ENCODE data around the gene PPP1R18. TPM values are rescaled to one million over a fixed set of nuclear protein-coding genes. Genes with fewer than 3 reads are reported as not detected.

PPP1R18 gene
- total and polyA plus RNA-seq, 2 of the 4 experiments (the other 2 are of a cell fraction), result 31.9 to 134 TPM

GRCh38 chr6:30717129-30717844, 30.8 kb upstream of the PPP1R18 start, which contains the start of gene MDC1:
Gene MDC1, minus strand, starts transcription at chr6:30717281. Its CDS starts 2,106 bp downstream, at chr6:30715175.
- peak within 1 kb of the TSS; percentile 83 for H3K14ac ChIP-seq (replicated peaks; ENCODE audit: low read depth, low read length)
- dilution Hi-C loops (cut with HindIII; ENCODE audit: low sequenced_read_pairs, unreplicated experiment), result no loop called here
- peaks cover 17% of the 10 kb centered on the region for H3K36me3 ChIP-seq (ENCODE audit: control insufficient read depth, insufficient read depth, low read length)
- peak; percentile 77 for ATAC-seq (ENCODE audit: low read depth)
- peak within 1 kb of the TSS; percentile 97 for H4K91ac ChIP-seq (ENCODE audit: insufficient read depth, low read depth, low read length)
- peak within 1 kb of the TSS; percentile 78 for H3K27ac ChIP-seq (ENCODE audit: insufficient read depth, low read length)
- H3K9ac ChIP-seq (ENCODE audit: low read depth, low read length), result peak within 1 kb of the TSS; percentile 76
- H2BK15ac ChIP-seq (ENCODE audit: low read depth, low read length), result peak within 1 kb of the TSS; percentile 59
- H3K4me3 ChIP-seq (ENCODE audit: insufficient read depth, low read depth, low read length), result peak within 1 kb of the TSS; percentile 61
- peak within 1 kb of the TSS; percentile 50 for H2BK120ac ChIP-seq (ENCODE audit: low read depth, low read length)
- H4K8ac ChIP-seq (ENCODE audit: low read depth in 2 of 2, low read length in 2 of 2), result peak within 1 kb of the TSS; percentile 84 to 96
- H3K9me1 ChIP-seq (ENCODE audit: insufficient read depth, low read length), result peaks cover 5% of the 10 kb centered on the region
- H3K4ac ChIP-seq (ENCODE audit: low read depth, low read length), result peak within 1 kb of the TSS; percentile 92
- in situ Hi-C loops (cut with MboI; ENCODE audit: low sequenced_read_pairs), result no loop called here
- H3K4me1 ChIP-seq (ENCODE audit: control insufficient read depth, insufficient read depth, low read length), result peaks cover 4% of the 10 kb centered on the region; the same call in 1 of the 2 replicates
- peaks cover 15 to 41% of the 10 kb centered on the region in 2 experiments for H3K79me1 ChIP-seq (ENCODE audit: low read depth in 1 of 2, low read length in 2 of 2)
- H3K56ac ChIP-seq (ENCODE audit: extremely low read depth, insufficient read depth, low read length), result peak within 1 kb of the TSS; percentile 96
- H2AFZ ChIP-seq (replicated peaks; ENCODE audit: low read length, poor library complexity), result peak within 1 kb of the TSS; percentile 95
- H3K4me2 ChIP-seq (ENCODE audit: low read depth, low read length), result peak within 1 kb of the TSS; percentile 90
- BruUV-seq (replicated peaks), result no TSS peak
- POLR2A ChIA-PET (ENCODE audit: unreplicated experiment), result interaction anchor here (0.6 kb wide), 1 partner anchor 146 kb away, joined by 3 read pairs; the partner anchor contains the start of gene ABCF1
- CTCF ChIA-PET, result no interaction called here
- H2BK5ac ChIP-seq (ENCODE audit: low read depth, low read length, poor library complexity, severe bottlenecking), result peak within 1 kb of the TSS; percentile 91
- H3K23ac ChIP-seq (ENCODE audit: low read depth, low read length), result peak within 1 kb of the TSS; percentile 84
- DNase-seq, result peak; percentile 100
- H3K9me3 ChIP-seq (ENCODE audit: control insufficient read depth, insufficient read depth, low read length), result no peaks in the 10 kb centered on the region
- peak within 1 kb of the TSS; percentile 48 for H3K18ac ChIP-seq (ENCODE audit: low read depth, low read length)
- H2AK9ac ChIP-seq (replicated peaks; ENCODE audit: low read depth, low read length, poor library complexity), result peak within 1 kb of the TSS; percentile 79
- no peaks in the 10 kb centered on the region for H3K27me3 ChIP-seq (ENCODE audit: control insufficient read depth, insufficient read depth, low read length)
- intact Hi-C loops (cut with micrococcal nuclease), result loop anchor here (1.0 kb wide), 1 partner anchor 26 kb away; no protein-coding TSS in a partner anchor
- WGBS, 2 experiments (ENCODE audit: extremely low coverage in 2 of 2, insufficient read length in 1 of 2), result 0% methylated on average over 31 of the region's 48 CpGs; no CpG with 5 or more reads in 1 of the 2 experiments
- peaks cover 10% of the 10 kb centered on the region for H4K20me1 ChIP-seq (ENCODE audit: insufficient read depth, low read length)
- peak within 1 kb of the TSS; percentile 99 for H2AK5ac ChIP-seq (ENCODE audit: low read depth, low read length)
- H2BK20ac ChIP-seq (ENCODE audit: low read depth, low read length), result peak within 1 kb of the TSS; percentile 8; the same call in 1 of the 2 replicates
- peak within 1 kb of the TSS; percentile 55 for H4K5ac ChIP-seq (ENCODE audit: low read depth, low read length)
- TF ChIP-seq RAD21 (IDR thresholded peaks at IDR 0.05; ENCODE audit: low read length) (no peak), MAFK (IDR thresholded peaks at IDR 0.05; ENCODE audit: low read depth, low read length) (peak; percentile 93), ELK1 (IDR thresholded peaks at IDR 0.05; ENCODE audit: borderline replicate concordance, low read depth, low read length) (no peak), CHD1 (IDR thresholded peaks at IDR 0.05; ENCODE audit: low read depth, low read length) (0 out of 2 replicates have a peak, but pooled peaks have one; percentile 8), NFE2L2 (IDR thresholded peaks at IDR 0.05; ENCODE audit: low read depth, low read length) (peak; percentile 76; the same call in 1 of the 2 replicates), FOS (IDR thresholded peaks at IDR 0.05; ENCODE audit: low read depth, low read length) (peak; percentile 71), POLR2A (IDR thresholded peaks at IDR 0.05; ENCODE audit: low read depth, low read length) (peak; percentile 64), MXI1 (IDR thresholded peaks at IDR 0.05; ENCODE audit: borderline replicate concordance, low read depth, low read length) (peak; percentile 77; the same call in 1 of the 2 replicates), RFX5 (IDR thresholded peaks at IDR 0.05; ENCODE audit: low read depth, low read length) (no peak), RCOR1 (IDR thresholded peaks at IDR 0.05; ENCODE audit: insufficient replicate concordance, low read length) (no peak), USF2 (IDR thresholded peaks at IDR 0.05; ENCODE audit: low read depth, low read length) (no peak), SMC3 (IDR thresholded peaks at IDR 0.05; ENCODE audit: low read depth, low read length) (no peak), CTCF (conservative IDR thresholded peaks at IDR 0.05; ENCODE audit: low read depth, low read length) (peak; percentile 29; the same call in 1 of the 2 replicates), MAZ (IDR thresholded peaks at IDR 0.05; ENCODE audit: borderline replicate concordance, low read depth, low read length) (no peak; the same call in 1 of the 2 replicates)

Measured in IMR-90 (cell line).